GM12801 (cell line): ENCODE results near the gene ARHGAP10.

Experiments
- TF ChIP-seq, protein P1 (sequence below): IDR thresholded peaks from one replicate; pipeline ENCODE4 v1.5.1; 2011; ENCODE audit warnings: control low read depth; ENCODE audit not compliant: insufficient read length; ENCODE audit errors: extremely low read depth

The ARHGAP10 gene

DNA sequence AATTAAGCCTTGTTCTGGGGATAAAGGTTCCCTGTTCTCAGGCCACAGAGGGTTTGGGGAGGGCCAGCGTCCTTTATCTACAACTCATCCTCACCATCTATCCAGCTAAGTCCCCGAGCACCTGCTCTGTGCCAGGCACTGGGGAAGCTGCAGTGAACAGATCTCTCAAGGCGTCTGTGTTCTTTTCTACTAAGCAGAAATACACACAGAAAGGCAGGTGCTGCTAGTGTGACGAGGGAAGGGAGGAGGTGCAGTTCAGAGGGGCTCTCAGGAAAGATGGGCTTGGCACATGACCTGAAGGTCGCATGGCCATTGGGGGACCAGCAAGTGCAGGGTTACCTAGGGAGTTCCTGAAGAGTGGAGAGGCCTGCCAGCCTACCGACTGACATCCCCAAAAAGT lies 358.1 kb downstream of the ARHGAP10 start:
- TF ChIP-seq, protein P1, sequence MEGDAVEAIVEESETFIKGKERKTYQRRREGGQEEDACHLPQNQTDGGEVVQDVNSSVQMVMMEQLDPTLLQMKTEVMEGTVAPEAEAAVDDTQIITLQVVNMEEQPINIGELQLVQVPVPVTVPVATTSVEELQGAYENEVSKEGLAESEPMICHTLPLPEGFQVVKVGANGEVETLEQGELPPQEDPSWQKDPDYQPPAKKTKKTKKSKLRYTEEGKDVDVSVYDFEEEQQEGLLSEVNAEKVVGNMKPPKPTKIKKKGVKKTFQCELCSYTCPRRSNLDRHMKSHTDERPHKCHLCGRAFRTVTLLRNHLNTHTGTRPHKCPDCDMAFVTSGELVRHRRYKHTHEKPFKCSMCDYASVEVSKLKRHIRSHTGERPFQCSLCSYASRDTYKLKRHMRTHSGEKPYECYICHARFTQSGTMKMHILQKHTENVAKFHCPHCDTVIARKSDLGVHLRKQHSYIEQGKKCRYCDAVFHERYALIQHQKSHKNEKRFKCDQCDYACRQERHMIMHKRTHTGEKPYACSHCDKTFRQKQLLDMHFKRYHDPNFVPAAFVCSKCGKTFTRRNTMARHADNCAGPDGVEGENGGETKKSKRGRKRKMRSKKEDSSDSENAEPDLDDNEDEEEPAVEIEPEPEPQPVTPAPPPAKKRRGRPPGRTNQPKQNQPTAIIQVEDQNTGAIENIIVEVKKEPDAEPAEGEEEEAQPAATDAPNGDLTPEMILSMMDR: no peak

DNA sequence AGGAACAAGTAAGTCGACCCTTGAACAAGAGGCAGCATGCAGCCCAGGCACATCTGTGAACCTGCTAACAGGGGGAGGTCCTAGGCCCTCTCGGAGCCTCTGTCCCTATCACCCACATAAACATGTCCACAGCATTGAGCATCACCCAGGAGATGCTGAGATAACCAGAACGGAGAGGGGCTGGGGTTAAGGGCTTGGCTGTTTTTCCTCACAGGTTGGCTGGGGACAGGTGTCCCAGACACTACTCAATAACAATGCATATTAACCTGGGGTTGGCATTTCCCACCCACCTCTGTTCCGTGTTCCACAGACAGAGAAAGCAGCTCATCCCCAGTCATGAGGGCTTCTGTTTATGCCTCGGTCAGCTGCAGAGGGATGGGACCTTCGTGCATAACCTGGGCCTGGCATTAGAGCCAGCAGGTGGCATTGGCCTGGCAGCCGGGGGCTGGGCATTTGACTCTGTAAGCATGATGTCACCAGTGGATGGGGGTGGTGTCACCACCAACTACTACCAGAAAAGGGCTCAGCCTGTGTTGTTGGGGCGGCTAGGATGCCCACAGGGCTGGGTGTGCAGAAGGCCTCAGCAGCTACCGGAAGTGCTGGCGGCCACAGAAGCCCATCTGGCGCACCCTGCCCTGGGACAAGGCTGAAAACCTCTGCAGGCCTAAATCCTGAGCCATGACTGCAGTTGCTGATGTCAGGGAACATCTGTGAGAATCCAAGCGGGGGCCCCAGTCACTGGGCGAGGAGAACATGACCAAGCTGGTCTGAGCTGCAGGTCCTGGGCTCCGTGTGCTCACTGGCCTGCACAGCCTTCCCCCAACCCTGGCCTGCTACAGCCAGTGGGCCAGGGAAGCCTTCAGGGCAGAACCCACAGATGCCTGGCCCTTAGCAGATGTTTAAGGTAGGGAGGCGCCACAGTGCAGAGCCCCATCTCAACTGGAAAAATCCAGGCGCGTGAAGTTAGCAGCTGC lies 358.9 kb downstream of the ARHGAP10 start:
- TF ChIP-seq, protein P1: no peak

DNA sequence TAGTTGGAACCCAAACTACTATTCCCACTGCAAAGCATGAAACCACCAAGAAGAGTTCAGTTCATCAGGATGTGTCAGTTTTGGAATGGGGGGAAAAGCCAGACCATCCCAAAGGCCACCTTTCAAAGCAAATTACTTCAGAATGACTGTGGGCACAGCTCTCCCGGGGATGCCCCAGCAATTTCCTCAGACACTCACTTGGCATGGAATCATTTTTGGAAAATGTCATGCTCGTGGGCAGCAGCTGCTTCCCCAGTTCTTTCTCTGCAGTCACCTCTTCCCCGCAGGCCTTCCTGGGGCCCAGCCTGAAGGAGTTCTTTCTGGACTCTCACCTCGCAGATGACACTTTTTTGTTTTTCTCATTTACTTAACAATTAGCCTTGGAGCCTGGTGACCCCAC lies 360.0 kb downstream of the ARHGAP10 start:
- TF ChIP-seq, protein P1: no peak

DNA sequence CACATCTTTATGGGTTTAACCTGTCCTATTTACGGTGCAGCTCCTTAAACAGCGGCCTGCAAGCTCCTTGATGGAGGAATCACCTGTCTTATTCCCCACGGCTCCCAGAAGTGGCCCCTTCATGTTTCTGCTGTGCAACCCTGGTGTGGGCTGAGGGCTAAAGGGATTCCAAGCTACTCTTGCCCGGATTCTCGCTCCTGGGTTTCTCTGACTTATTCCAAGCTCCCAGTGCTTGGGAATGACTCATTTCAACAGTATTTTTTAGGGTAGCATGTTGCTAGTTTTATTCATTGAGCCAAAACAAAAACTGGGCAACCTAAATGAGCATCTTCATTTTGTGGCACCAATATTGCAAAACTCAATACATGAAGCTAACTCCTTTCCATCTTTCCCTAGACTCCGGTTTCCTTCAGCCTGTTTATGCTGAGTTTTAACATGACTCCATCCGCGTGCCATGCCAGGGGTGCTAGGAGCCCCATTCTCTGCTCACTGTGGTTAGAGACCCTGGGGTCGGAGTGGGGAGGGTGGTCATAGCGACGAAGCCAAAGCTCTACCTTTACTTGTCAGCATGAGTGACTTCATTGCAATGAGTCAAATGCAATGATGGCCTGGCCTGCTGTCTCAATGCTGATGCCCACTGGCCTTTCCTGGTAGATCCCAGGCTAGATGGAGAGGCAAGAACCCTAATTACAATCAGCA lies 360.6 kb downstream of the ARHGAP10 start:
- TF ChIP-seq, protein P1: no peak

DNA sequence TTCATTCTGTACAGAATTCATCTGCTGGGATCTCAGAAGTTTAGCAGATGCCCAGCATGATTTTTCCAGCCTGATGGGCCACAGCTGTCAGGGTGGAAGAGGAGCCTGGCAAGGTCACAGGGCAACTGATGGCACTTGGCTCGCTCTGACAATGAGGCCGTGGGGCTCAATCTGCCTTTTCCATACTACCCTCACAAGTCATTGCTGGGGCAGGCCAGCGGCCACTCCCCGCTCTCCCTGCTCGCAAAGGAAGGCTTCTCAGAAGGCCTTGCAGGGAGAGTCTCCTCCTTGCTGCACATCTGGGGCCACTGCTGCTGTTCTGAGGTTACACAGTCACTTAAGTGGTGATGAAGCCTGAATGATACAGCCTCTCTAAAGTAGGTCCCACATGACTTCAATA lies 361.2 kb downstream of the ARHGAP10 start:
- TF ChIP-seq, protein P1: no peak

DNA sequence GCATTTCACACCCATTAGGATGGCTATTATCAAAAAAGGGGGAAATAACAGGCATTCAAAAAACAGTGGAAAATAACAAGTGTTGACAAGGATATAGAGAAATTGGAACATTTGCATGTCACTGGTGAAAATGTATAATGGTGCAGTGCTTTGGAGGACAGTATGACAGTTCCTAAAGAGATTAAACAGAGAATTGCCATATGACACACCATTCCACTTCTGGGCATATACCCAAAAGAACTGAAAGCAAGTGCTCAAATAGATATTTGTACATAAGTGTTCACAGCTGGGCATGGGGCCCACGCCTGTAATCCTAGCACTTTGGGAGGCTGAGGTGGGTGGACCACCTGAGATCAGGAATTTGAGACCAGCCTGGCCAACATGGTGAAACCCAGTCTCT lies 362.3 kb downstream of the ARHGAP10 start:
- TF ChIP-seq, protein P1: no peak

DNA sequence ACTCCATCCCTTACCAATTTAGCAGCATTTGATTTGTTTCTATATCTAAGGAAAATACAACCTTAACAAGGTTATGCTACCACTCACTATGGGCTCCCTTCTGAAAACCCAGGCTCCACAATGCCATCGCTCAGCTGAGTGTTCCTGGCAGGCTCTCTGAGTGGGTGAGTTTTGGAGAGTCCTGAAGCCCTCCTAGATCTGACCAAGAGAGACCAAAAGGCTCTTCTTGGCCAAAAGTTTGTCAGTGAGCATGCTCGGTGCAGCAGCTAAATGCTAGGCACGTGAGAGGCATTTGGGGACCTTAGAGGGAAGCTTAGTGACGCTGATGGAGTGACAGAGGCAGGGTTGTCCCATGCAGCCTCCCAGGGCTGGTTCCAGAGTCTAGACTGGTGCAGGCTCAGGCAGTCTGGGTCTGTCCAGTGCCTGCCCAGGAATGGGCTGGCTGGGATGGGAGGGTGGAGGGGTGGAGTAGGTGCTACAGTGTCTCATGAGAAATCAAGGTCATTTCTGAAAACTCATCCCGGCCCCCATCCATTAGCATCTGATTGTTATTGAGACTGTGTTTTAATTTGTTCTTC lies 363.5 kb downstream of the ARHGAP10 start:
- TF ChIP-seq, protein P1: no peak
